Stimulated activated CD4-positive, alpha-beta T cell treated with anti-CD3 and anti-CD28 coated beads, Interleukin-12 subunit alpha, Interleukin-12 subunit beta, amount 100 ng/mL, for 4 hours (primary cell): Measurements from ENCODE around the gene GDF2.

Experiments
- DNase-seq: peaks from one replicate; pipeline ENCODE4 v3.0.0-alpha.2; 2020

GDF2 gene

DNA sequence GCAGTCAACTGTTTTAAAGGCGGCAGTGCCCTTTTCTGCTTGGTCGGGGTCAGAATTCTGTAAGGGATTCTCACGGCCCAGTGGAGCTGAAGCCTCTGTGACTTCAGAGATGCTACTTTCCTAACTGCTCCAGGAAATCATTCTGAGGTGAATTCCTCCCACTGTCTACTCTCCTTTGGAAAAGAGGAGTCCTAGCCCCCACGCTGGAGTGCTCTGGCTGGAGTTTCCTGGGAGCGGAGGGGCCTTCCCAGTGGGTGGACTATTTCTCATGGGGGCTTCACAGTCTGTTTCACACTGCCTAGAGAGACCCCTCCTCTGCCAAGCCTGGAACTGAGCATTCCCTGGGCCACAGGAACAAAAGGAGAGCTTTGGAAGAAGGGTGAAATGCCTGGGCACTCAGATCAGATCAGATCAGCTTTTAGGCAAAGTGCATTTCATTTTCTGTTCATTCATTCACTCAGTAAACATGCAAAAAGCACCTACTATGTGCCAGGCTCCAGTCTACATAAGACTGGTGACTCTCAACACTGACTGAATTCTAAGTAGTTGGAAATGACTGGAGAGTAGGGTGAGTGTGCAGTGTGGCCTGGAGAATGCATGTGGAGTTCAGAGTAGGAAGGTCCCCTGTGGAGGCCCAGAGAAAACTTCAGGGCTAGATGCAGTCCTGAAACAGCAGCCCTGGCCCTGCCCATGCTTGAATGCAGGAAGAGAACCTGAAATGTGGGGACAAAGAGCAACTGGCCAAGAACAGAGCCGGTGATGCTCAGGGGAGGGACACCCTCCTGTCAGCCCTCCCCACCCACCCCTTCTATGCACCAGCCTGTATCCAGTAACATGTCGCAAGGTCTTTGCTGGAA lies 49.6 kb downstream of the GDF2 start:
- no peak for DNase-seq

DNA sequence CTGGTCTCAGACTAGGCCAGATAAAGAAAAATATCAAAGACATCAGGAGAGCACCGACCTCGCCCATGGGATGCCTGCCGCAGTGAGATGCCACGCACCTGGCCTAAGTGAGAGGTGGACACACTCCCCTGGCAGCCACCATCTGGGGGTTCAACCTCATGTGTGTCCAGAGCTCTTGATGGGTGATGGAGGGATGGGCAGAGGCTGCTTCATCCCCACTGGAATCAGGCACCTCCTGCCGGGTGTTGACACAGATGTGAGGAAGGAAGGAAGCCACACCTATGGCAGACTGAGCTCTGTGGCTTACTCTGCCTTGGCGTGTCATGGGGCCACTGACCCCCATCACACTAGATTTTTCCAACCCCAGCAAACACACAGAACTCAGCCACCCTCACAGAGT lies 50.5 kb downstream of the GDF2 start:
- no peak for DNase-seq

DNA sequence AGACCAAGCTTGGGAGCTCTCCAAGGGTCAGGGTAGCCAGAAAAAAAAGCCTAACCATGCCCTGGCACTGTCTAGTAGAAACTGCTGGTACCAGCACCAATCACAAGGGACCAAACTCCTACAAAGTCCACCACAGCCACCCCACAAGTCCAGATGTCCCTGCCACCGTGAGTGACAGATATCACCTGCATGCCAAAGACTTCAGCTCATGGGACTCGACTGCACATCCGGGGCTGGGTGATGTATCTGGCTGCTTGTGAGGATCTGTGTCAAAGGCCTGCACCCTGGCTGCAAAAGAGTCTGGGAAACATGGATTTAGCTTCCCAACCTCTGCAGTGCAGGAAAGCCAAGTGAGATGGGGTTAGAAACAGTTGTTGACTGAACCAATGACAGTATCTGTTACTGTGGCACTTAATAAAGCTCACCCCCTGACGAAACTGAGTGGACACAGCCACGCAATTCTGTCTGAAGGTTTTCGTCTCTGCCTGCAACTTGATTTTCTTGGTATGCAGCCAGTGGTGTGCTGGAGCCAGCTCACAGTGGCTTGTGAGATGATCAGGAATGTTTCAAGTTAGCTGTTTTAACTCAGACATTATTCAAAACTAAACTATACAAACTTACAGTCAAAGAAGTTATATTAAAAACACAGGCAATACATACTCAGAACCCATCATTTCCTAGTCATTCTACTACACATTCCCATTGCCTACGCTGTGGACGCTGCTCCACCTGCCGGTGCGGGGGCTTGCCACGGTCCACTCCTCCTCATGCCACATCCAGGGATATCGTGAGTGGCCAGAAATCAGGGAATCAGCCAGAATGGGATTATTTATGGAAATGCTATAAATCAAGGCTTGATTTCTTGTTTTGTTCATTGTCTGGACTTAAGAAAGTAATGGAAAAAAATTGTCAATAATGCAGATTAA lies 52.6 kb downstream of the GDF2 start:
- DNase-seq, result no peak

- no peak for DNase-seq
Observed at GRCh38 chr10:47376522-47377220, 54.4 kb downstream of the GDF2 start.
